ENCODE data around the gene DZIP1. TPM values are rescaled to one million over a fixed set of nuclear protein-coding genes. Genes with fewer than 3 reads are reported as not detected.

Gene DZIP1
- total and polyA plus RNA-seq, 2 of the 8 experiments (the other 6 are each of a cell fraction or from before 2014, with no cell fraction given) = 7.6 to 24.6 TPM

GRCh38 chr13:95620030-95620824, 24.3 kb downstream of the DZIP1 start (continued):
- TF ChIP-seq SUZ12 (IDR thresholded peaks at IDR 0.05; ENCODE audit: low read length) (no peak), MAFK (IDR thresholded peaks at IDR 0.05; ENCODE audit: low read depth, low read length) (no peak), TEAD4 (IDR thresholded peaks at IDR 0.05; ENCODE audit: low read depth, low read length) (no peak), CBX5 (IDR thresholded peaks at IDR 0.05; ENCODE audit: low read depth, low read length) (no peak), HDAC2 (IDR thresholded peaks at IDR 0.05; ENCODE audit: borderline replicate concordance in 1 of 2, low read depth in 2 of 2, low read length in 2 of 2) (no peak), ASH2L (IDR thresholded peaks at IDR 0.05; ENCODE audit: low read length) (no peak), EGR1 (IDR thresholded peaks at IDR 0.05; ENCODE audit: borderline replicate concordance, low read depth, low read length) (no peak)

Measured in H1 (cell line).